Activated naive CD4-positive, alpha-beta T cell treated with anti-CD3 and anti-CD28 coated beads, Interleukin-2, amount 10 ng/mL, durations not matched to agents 7 days and 5 days (primary cell): ENCODE measurements around the gene KRT75.
"Not testable (repeated sequence)": the region's sequence is repeated elsewhere in the genome, so short reads cannot be mapped to it uniquely, and the experiment has no call there.

ENCODE experiments used
- CTCF ChIA-PET: fragments of 350-600 bp; sonication (Branson Sonifier 250); formaldehyde crosslinking; loops from one replicate; lab custom pipeline; 2021; ENCODE audit warnings: antibody characterized with exemption; lab: Charles Lee
- DNase-seq: peaks from one replicate; pipeline ENCODE4 v3.0.0-alpha.2; 2020
- H3K27ac Mint-ChIP-seq: one replicate; pipeline ENCODE4 v1.8.0; 2021; ENCODE audit warnings: mild to moderate bottlenecking, moderate library complexity, mixed read lengths
- H3K27me3 Mint-ChIP-seq: one replicate; pipeline ENCODE4 v1.8.0; 2021; ENCODE audit warnings: mild to moderate bottlenecking, mixed read lengths
- H3K36me3 Mint-ChIP-seq: one replicate; pipeline ENCODE4 v1.8.0; 2021; ENCODE audit warnings: mixed read lengths
- H3K4me1 Mint-ChIP-seq: one replicate; pipeline ENCODE4 v1.8.0; 2021; ENCODE audit warnings: mixed read lengths
- H3K4me3 Mint-ChIP-seq: one replicate; pipeline ENCODE4 v1.8.0; 2021; ENCODE audit warnings: mild to moderate bottlenecking, moderate library complexity, mixed read lengths
- H3K9me3 Mint-ChIP-seq: one replicate; pipeline ENCODE4 v1.8.0; 2021; ENCODE audit warnings: mixed read lengths

Gene KRT75

DNA sequence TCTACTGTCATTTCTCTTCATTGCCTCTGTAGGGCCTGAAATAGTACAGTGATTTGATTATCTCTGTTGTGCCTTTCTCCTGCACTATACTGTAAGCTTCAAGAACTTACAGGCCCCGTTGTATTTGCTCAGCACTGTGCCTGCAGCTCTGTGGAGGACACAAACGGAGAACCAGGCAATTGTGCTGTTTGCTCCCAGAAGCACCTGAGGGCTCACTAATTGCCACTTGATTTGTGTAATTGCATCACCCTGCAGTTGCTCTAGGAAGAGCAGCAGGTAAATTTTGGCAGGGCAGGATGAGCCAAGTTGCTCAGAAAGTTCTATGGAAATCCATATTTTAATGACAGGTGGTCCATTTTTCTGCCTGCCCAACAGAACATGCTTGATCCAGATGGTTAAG lies 16.4 kb downstream of the KRT75 start:
- H3K36me3 Mint-ChIP-seq = no peaks in the 10 kb centered on the region
- H3K4me3 Mint-ChIP-seq = no peak overlapping the region
- H3K27me3 Mint-ChIP-seq = peaks cover 23% of the 10 kb centered on the region
- H3K27ac Mint-ChIP-seq = no peak overlapping the region
- no peaks in the 10 kb centered on the region for H3K4me1 Mint-ChIP-seq
- DNase-seq = no peak
- CTCF ChIA-PET = interaction anchor here (1.2 kb wide), 1 partner anchor 462 kb away, joined by 3 read pairs; no protein-coding TSS in a partner anchor
- no peaks in the 10 kb centered on the region for H3K9me3 Mint-ChIP-seq

DNA sequence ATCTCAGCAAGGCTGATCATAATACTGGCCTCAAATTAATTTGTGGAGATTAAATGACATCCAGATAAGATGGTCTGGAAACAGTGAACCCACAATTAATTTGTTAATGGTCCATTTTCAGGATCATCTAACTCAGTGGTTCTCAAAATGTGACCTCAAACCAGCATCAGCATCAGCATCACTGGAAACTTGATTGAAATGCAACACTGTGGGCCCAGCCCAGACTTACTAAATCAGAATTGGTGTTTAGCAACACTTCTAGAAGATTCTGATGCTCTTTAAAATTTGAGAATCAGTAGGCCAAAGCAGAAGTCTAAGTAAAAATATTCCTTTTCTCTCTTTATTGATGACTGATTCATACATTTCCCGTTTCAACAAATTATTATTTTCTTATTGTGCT lies 17.4 kb downstream of the KRT75 start:
- Mint-ChIP-seq H3K4me1 (no peaks in the 10 kb centered on the region), H3K27ac (no peak overlapping the region), H3K9me3 (no peaks in the 10 kb centered on the region), H3K4me3 (no peak overlapping the region), H3K36me3 (no peaks in the 10 kb centered on the region), H3K27me3 (peaks cover 20% of the 10 kb centered on the region)
- CTCF ChIA-PET = no interaction called here
- DNase-seq = no peak

DNA sequence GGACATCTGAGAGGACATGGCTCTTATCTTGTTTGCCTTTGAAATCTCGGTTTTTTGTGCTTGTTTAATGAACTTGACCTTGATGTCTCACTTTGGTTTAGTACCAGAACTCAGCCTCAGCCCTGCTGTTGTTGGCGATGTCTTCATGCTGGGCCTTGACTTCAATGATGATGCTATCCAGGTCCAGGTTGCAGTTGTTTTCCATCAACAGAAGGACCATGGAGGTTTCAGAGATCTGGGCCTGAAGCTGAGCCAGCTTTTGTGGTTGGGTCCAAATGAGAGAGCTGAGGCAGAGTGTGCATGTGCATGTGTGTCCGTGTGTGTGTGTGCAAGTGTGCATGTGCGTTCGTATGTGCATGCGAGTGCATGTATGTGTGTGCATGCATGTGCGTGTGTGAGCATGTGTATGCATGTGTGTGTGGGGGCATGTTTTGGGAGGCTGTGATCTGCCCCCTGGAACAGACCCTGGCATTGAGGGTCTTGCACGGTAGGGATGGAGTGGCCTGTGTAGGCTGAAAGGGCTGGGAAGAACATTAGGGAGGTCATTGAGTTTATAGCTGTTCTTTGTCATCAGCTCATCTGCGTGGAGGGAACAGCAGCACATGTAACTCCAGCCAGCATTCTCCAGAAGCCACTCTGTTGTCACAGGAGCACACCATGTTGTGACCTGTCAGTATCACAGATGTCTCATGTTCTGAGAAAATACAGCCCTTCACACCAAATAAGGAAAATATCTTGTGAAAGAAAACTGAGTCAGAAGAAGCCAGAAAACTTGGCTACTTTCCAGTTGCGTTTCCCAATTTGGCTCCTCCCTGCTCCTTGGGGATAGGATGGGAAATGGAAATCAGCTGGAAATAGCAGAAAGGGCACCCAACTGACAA lies 18.1 kb downstream of the KRT75 start:
- Mint-ChIP-seq H3K27me3 (peaks cover 13% of the 10 kb centered on the region), H3K4me1 (no peaks in the 10 kb centered on the region), H3K4me3 (no peak overlapping the region), H3K36me3 (no peaks in the 10 kb centered on the region), H3K9me3 (no peaks in the 10 kb centered on the region), H3K27ac (no peak overlapping the region)
- CTCF ChIA-PET = no interaction called here
- DNase-seq = no peak

DNA sequence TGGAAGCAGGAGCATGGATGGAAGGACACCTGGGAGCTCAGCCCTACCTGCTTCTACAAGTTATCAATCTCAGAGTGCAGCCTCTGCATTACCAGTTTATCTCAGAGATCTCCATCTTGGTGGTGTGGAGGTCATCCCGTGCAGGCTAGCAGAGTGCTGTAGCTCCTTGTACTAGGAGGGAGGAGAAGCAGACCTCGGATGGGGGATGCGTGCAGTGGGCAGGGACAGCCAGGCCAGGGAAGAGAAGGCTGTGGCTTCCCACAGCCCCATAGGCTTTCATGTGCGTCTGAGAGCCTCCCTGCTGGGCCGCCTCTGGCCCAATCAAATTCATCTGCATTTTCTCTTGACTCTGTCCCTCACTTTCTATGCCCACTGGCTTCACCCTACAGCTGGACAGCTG lies 19.2 kb downstream of the KRT75 start:
- Mint-ChIP-seq H3K4me3 (no peak overlapping the region), H3K4me1 (no peaks in the 10 kb centered on the region), H3K36me3 (no peaks in the 10 kb centered on the region), H3K9me3 (no peaks in the 10 kb centered on the region), H3K27me3 (peaks cover 13% of the 10 kb centered on the region), H3K27ac (no peak overlapping the region)
- DNase-seq = no peak
- CTCF ChIA-PET = no interaction called here

DNA sequence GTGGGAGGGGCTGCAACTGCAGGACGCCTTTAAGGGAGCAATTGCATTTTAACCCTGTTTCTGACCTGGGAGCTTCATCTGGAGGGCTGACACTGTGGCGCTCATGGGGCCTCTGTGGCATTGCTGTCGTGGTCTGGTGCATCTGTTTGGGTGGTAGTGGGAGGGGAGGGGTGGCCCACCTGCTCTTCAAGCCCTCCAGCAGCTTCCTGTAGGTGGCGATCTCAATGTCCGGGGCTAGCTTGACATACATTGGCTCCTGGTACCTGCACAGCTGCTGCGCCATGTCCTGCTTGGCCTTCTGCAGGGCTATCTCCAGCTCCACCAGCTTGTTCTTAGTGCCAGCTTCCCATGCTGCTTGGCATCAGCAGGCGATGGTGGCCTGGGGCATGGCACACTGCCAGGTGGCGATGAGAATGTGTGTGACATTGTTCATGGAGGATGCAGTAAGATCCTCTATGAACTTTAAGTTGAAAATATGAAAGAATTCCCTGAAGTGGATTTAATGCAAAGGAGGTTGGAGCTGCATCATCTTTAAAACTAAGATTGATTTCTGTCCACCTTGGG lies 20.3 kb downstream of the KRT75 start:
- CTCF ChIA-PET = interaction anchor here (0.8 kb wide), 1 partner anchor 25 kb away, joined by 3 read pairs; no protein-coding TSS in a partner anchor

DNA sequence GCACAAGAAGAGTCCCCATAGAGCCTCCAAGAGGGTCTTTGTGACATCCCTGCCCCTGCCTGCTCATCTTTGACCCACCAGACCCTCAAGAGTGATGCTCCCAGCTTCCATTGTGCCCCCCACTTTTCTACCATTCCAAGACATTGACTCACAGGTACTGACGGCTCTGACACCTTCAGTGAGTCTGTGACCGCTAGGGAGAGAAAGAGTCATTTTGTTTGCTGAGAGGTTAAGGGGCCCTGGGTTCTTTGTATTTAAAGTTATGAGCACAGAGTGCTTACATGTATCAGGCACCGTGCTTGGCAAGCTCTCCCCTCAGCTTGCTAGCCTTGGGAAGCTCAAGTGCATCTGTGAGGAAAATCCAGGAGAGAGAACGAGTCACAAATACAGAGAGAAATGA lies 21.0 kb downstream of the KRT75 start:
- H3K4me1 Mint-ChIP-seq = no peaks in the 10 kb centered on the region
- H3K27ac Mint-ChIP-seq = no peak overlapping the region
- no peaks in the 10 kb centered on the region for H3K9me3 Mint-ChIP-seq
- H3K36me3 Mint-ChIP-seq = no peaks in the 10 kb centered on the region
- no peak for DNase-seq
- no peak overlapping the region for H3K4me3 Mint-ChIP-seq
- H3K27me3 Mint-ChIP-seq = peaks cover 13% of the 10 kb centered on the region
- CTCF ChIA-PET = no interaction called here

More for the DNA sequence above, 20.3 kb downstream of the KRT75 start:
- no peaks in the 10 kb centered on the region for H3K36me3 Mint-ChIP-seq
- no peak for DNase-seq
- no peak overlapping the region for H3K4me3 Mint-ChIP-seq
- no peaks in the 10 kb centered on the region for H3K9me3 Mint-ChIP-seq
- no peak overlapping the region for H3K27ac Mint-ChIP-seq
- H3K4me1 Mint-ChIP-seq = no peaks in the 10 kb centered on the region
- H3K27me3 Mint-ChIP-seq = peaks cover 13% of the 10 kb centered on the region

DNA sequence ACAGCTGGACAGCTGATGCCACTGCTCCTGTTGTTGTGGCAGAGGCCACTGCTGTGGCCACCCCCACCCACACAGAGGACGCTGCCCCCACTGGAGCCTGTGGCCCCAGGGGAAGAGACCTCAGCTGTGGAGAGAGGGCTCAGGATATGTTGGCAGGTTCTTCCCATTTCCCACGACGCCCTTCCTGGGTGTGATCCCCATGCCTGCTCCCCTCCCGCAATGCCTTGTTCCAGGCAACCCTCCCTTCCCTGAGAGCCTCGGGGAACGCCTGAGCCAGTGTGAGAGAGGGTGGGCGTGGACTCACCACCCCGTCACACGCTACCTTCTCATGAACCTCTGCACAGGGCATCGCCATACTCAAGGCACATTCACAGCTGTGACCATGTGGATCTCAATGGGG lies 22.4 kb downstream of the KRT75 start:
- Mint-ChIP-seq H3K27me3 (peaks cover 17% of the 10 kb centered on the region), H3K4me1 (no peaks in the 10 kb centered on the region), H3K4me3 (no peak overlapping the region), H3K36me3 (no peaks in the 10 kb centered on the region), H3K27ac (no peak overlapping the region), H3K9me3 (no peaks in the 10 kb centered on the region)
- CTCF ChIA-PET = interaction anchor here (0.6 kb wide), 1 partner anchor 728 kb away, joined by 3 read pairs; no protein-coding TSS in a partner anchor
- no peak for DNase-seq

DNA sequence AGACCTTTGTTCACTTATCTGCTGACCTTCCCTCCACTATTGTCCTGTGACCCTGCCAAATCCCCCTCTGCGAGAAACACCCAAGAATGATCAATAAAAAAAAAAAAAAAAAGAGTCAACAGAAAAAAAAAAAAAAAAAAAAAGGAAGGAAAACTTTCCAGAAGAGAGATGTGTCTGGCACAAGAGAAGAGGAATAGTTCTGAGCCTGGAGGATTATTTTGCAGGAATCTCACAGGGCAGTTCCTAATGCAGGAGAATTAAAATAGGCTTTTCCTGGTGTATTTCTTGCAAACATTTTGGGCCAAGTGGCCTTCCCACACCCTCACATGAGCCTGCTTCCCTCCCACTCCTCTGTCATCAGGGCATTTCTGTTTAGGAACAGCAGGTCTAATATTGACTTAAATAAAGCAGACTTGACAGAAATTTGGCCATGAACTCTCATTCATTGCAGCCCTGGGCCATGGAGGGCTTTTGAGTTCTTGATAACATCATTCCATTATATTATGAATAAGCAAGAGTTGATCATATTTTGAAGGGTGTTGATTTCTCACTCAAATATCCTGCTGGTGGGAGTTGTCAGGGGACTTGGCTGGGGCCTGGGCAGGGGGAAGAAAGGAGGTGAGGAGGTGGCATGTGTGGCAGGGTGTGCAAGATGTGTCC lies 23.5 kb downstream of the KRT75 start:
- H3K27ac Mint-ChIP-seq, H3K36me3 Mint-ChIP-seq, H3K4me3 Mint-ChIP-seq, CTCF ChIA-PET, H3K4me1 Mint-ChIP-seq, DNase-seq, H3K9me3 Mint-ChIP-seq: not testable (repeated sequence)
- H3K27me3 Mint-ChIP-seq = peaks cover 14% of the 10 kb centered on the region

DNA sequence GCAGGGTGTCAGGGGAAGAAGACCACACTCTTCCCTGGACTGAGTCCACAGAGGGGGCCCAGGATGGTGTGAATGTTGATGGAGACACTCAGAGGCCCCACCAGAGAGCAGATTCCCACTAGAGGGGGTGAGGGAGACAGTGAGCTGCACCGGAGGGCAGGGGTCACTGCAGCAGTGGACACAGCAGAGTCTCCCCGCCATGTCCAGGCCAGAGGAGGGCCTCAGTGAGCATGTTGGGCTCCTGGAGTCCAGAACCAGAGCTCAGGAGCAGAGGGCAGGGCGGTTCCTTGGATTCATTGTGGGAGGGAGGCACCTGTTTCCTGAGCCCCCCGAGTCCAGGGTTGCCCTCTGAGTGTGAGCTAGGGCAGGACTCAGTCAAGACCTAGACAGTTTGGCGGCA lies 26.3 kb downstream of the KRT75 start:
- no peaks in the 10 kb centered on the region for H3K9me3 Mint-ChIP-seq
- H3K36me3 Mint-ChIP-seq = no peaks in the 10 kb centered on the region
- no peak overlapping the region for H3K4me3 Mint-ChIP-seq
- H3K27me3 Mint-ChIP-seq = peaks cover 11% of the 10 kb centered on the region
- DNase-seq = no peak
- no peaks in the 10 kb centered on the region for H3K4me1 Mint-ChIP-seq
- H3K27ac Mint-ChIP-seq = no peak overlapping the region
- CTCF ChIA-PET = no interaction called here

DNA sequence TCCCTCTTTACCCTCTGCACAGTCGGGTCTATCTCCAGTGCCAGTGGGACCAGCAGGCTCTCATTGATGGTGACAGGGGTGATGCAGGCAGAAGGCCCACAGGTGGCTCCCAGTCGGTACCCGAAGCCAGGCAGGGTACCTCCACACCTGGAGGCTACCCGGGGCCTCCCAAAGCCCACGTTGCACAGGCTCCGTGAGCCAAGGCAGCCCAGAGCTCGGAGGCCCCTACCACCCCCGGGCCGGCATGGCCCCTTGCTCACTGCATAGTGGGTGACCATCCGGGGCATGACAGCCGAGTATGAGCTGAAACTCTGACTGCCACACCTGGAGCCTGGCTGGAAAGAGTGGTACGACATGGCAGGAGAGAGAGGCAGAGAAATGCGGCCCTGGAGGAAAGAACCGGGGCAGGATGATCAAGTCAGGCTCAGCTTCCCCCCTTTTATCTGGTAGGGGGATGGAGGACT lies 28.2 kb downstream of the KRT75 start, which contains the start of gene KRT82:
TSS of gene KRT82 (minus strand) at position 414 of the 464 bp plus-strand sequence. CDS start at position 356, 58 bp downstream.
- Mint-ChIP-seq H3K9me3 (no peaks in the 10 kb centered on the region), H3K36me3 (no peaks in the 10 kb centered on the region), H3K4me1 (no peaks in the 10 kb centered on the region), H3K27ac (no peak within 1 kb of the TSS), H3K4me3 (no peak within 1 kb of the TSS), H3K27me3 (peaks cover 21% of the 10 kb centered on the region)
- DNase-seq = no peak
- CTCF ChIA-PET = interaction anchor here (0.8 kb wide), 1 partner anchor 12 kb away, joined by 3 read pairs; no protein-coding TSS in a partner anchor

DNA sequence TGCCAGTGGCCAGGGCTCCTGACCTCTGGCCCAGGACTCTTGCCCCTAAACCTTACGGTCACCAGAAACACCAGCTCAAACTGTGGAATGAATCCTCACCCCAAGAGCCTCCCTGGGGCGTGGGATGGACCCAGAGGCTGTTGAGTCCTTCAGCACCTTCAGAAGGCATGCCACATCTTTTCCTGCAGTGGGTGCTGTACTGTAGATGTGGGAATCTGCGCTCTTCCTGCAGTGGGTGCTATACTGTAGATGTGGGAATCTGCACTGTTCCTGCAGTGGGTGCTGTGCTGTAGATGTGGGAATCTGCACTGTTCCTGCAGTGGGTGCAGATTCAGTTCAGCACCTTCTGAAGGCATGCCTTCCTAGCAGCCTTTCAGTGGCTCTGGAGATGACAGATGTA lies 29.2 kb downstream of the KRT75 start:
- Mint-ChIP-seq H3K9me3 (no peaks in the 10 kb centered on the region), H3K27me3 (peaks cover 26% of the 10 kb centered on the region), H3K4me1 (no peaks in the 10 kb centered on the region), H3K36me3 (no peaks in the 10 kb centered on the region), H3K27ac (no peak overlapping the region), H3K4me3 (no peak overlapping the region)
- no peak for DNase-seq
- CTCF ChIA-PET = interaction anchor here (1.3 kb wide), 1 partner anchor 475 kb away, joined by 3 read pairs; no protein-coding TSS in a partner anchor

DNA sequence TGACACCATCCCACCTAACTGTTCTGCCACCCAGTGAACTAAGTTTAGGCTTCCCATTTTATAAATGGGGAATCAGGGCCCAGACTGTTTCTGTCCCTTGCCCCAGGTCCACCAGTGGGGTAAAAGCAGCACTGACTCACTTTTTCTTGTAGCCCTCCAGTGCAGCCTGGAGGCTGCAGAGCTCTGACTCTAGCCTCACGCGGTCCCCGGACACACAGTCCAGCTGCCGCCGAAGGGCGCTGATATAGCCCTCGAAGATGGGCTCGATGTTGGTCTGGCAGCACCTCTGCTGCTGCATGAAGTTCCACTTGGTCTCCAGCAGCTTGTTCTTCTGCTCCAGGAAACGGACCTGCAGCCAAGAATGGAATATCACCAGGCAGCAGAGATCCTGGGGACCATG lies 30.6 kb downstream of the KRT75 start:
- CTCF ChIA-PET = interaction anchor here (0.7 to 1.2 kb wide), 2 partner anchors 91 to 470 kb away, joined by 3 read pairs; no protein-coding TSS in a partner anchor
- H3K36me3 Mint-ChIP-seq = no peaks in the 10 kb centered on the region
- H3K4me3 Mint-ChIP-seq = no peak overlapping the region
- DNase-seq = no peak
- H3K27me3 Mint-ChIP-seq = peaks cover 29% of the 10 kb centered on the region
- no peaks in the 10 kb centered on the region for H3K4me1 Mint-ChIP-seq
- H3K9me3 Mint-ChIP-seq = no peaks in the 10 kb centered on the region
- H3K27ac Mint-ChIP-seq = no peak overlapping the region

DNA sequence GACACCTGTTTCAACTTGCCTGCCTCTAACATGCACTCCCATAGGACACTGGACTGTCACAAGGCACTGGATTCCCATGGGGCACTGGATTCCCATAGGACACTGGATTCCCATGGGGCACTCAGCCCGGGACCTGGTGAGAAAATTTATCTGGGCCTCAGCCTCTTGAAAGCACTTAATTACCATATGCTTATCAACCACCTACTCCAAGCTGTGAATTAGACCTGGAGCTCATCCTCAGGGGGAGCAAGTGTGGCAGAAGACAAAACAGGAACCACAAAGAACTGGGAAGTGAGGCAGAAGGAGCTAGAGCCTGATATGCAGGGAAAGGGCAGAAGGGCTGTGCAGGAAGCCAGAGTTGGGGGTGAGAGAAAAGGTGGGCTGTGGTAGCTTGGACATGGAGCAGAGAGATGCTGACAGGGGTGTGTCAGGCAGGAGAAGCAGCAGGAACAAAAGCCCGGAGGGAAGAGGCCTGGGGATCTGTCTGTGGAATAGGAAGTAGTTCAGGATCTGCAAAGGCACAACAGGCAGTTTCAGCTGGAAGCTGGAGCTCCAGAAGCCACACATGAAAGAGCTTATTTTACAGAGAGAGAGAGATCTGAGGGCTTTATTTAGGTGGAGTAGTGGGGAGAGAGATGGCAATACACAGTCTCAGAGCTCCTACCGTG lies 31.2 kb downstream of the KRT75 start:
- CTCF ChIA-PET = interaction anchor here (0.7 to 1.2 kb wide), 2 partner anchors 90 to 471 kb away, joined by 3 read pairs; no protein-coding TSS in a partner anchor
- Mint-ChIP-seq H3K36me3 (no peaks in the 10 kb centered on the region), H3K27me3 (peaks cover 31% of the 10 kb centered on the region), H3K9me3 (no peaks in the 10 kb centered on the region), H3K27ac (no peak overlapping the region), H3K4me1 (no peaks in the 10 kb centered on the region), H3K4me3 (no peak overlapping the region)
- DNase-seq = no peak

DNA sequence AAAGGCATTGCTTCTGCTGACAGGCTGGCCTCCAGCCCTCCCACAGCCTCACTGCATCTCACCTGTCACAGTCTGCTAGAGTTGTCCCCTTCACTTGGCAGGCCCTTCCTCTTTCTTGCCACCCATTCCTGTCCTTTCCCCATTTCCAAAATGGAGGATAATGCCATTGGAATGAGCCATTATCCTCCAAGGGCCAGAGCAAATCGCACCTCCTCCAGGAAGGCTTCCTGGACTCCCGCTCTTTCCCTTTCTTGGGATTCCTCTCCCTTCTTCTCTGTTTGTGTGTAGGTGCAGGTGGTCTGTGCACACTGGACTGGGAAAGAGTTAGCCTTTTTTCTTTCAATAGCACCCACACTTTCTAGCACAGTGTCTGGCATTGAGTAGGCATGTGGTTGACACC lies 31.8 kb downstream of the KRT75 start:
- Mint-ChIP-seq H3K27me3 (peaks cover 35% of the 10 kb centered on the region), H3K27ac (no peak overlapping the region), H3K4me1 (no peaks in the 10 kb centered on the region), H3K4me3 (no peak overlapping the region), H3K9me3 (no peaks in the 10 kb centered on the region), H3K36me3 (no peaks in the 10 kb centered on the region)
- DNase-seq = no peak
- CTCF ChIA-PET = no interaction called here
